ENCODE data around the gene PIAS1. TPM values are rescaled to one million over a fixed set of nuclear protein-coding genes. Genes with fewer than 3 reads are reported as not detected.

The PIAS1 gene
- total RNA-seq, 1 experiment from 2014 or later: 25.9 TPM

DNA sequence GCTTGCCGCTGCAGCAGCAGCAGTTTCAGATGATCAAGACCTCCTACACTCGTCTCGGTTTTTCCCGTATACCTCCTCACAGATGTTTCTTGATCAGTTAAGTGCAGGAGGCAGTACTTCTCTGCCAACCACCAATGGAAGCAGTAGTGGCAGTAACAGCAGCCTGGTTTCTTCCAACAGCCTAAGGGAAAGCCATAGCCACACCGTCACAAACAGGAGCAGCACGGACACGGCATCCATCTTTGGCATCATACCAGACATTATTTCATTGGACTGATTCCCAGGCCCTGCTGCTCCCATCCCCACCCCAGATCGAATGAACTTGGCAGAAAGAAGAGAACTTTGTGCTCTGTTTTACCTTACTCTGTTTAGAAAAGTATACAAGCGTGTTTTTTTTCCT is 133.4 kb downstream of the PIAS1 start:
- H3K4me2 ChIP-seq (ENCODE audit: low read length): no peak overlapping the region
- BruUV-seq (replicated peaks): no TSS peak
- no peaks in the 10 kb centered on the region for H3K79me2 ChIP-seq (ENCODE audit: insufficient read depth, low read length)
- CTCF ChIA-PET: no interaction called here
- no peak overlapping the region for H3K4me3 ChIP-seq (replicated peaks in 1 of 2; ENCODE audit: low read depth in 1 of 2, low read length in 2 of 2)
- H3K9me2 ChIP-seq (ENCODE audit: insufficient read depth): no peaks in the 10 kb centered on the region
- H3K36me3 ChIP-seq (ENCODE audit: control insufficient read depth in 1 of 2, insufficient read depth in 2 of 2, low read length in 2 of 2): peaks cover 19 to 22% of the 10 kb centered on the region in 2 experiments; a peak in 3 of 4 replicates
- no peak overlapping the region for H3K9ac ChIP-seq (ENCODE audit: low read length)
- intact Hi-C loops (cut with micrococcal nuclease): no loop called here
- H2AFZ ChIP-seq (ENCODE audit: low read depth, low read length, poor library complexity, severe bottlenecking): no peak overlapping the region
- RAD21 ChIA-PET (ENCODE audit: low non-redundant PET in 1 of 2, low total read pairs in 2 of 2, uncharacterized antibody in 2 of 2, unreplicated experiment in 2 of 2): no interaction called here
- ATAC-seq: no peak
- no peaks in the 10 kb centered on the region for H3K27me3 ChIP-seq (ENCODE audit: insufficient read depth, low read length)
- TF ChIP-seq ZFX (IDR thresholded peaks at IDR 0.05) (no peak), EGR1 (IDR thresholded peaks at IDR 0.05; ENCODE audit: low read depth) (no peak), FOSL1 (IDR thresholded peaks at IDR 0.05; ENCODE audit: low read depth) (no peak), YY1 (IDR thresholded peaks at IDR 0.05; ENCODE audit: extremely low read depth, insufficient replicate concordance, low read depth, low read length) (no peak)
- TF ChIP-seq, protein P1, sequence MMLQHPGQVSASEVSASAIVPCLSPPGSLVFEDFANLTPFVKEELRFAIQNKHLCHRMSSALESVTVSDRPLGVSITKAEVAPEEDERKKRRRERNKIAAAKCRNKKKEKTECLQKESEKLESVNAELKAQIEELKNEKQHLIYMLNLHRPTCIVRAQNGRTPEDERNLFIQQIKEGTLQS (IDR thresholded peaks at IDR 0.05): no peak
- no peaks in the 10 kb centered on the region for H3K9me3 ChIP-seq (ENCODE audit: control insufficient read depth in 1 of 2, insufficient read depth in 1 of 2, low read depth in 1 of 2, low read length in 2 of 2)
- POLR2A ChIA-PET: no interaction called here
- H4K20me1 ChIP-seq (ENCODE audit: insufficient read depth): 0 out of 2 replicates have a peak, but pooled peaks cover 2% of the 10 kb centered on the region
- H3K27ac ChIP-seq (ENCODE audit: low read depth, low read length): no peak overlapping the region
- DNase-seq (ENCODE audit: low read depth, low spot score): no peak
- no peaks in the 10 kb centered on the region for H3K4me1 ChIP-seq (ENCODE audit: control insufficient read depth in 1 of 2, insufficient read depth in 2 of 2, low read length in 2 of 2)

DNA sequence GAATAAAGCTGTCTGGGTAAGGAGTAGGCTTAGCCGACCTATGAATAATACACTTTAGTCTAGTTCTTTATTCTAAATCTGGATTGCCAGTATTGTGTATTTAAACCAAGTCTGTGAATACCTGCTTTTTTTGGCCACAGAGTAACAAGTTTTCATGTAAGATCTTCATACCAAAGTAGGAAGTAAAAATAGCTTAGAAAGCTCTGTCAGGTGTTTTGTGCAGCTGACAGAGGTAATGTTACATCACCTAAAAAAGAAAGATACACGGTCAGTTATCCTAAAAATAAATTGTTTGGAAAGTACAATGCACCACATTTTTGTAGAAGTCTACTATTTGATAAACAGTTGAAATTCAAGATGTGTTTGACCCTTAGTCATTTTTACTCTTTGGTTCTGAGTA is 134.5 kb downstream of the PIAS1 start:
- BruUV-seq (replicated peaks): no TSS peak
- TF ChIP-seq EZH2phosphoT487 (IDR thresholded peaks at IDR 0.05; ENCODE audit: borderline replicate concordance) (no peak), SIN3A (IDR thresholded peaks at IDR 0.05; ENCODE audit: low read depth) (no peak), CBX3 (IDR thresholded peaks at IDR 0.05; ENCODE audit: low read depth) (no peak), POLR2A (IDR thresholded peaks at IDR 0.05; ENCODE audit: borderline replicate concordance, extremely low read depth, insufficient read depth, insufficient read length) (no peak), SRF (IDR thresholded peaks at IDR 0.05; ENCODE audit: low read depth) (no peak), CEBPB (IDR thresholded peaks at IDR 0.05; ENCODE audit: low read depth) (no peak), EGR1 (IDR thresholded peaks at IDR 0.05; ENCODE audit: low read depth) (no peak)
- TF ChIP-seq, protein P1 (IDR thresholded peaks at IDR 0.05): no peak
- TF ChIP-seq, protein P2, sequence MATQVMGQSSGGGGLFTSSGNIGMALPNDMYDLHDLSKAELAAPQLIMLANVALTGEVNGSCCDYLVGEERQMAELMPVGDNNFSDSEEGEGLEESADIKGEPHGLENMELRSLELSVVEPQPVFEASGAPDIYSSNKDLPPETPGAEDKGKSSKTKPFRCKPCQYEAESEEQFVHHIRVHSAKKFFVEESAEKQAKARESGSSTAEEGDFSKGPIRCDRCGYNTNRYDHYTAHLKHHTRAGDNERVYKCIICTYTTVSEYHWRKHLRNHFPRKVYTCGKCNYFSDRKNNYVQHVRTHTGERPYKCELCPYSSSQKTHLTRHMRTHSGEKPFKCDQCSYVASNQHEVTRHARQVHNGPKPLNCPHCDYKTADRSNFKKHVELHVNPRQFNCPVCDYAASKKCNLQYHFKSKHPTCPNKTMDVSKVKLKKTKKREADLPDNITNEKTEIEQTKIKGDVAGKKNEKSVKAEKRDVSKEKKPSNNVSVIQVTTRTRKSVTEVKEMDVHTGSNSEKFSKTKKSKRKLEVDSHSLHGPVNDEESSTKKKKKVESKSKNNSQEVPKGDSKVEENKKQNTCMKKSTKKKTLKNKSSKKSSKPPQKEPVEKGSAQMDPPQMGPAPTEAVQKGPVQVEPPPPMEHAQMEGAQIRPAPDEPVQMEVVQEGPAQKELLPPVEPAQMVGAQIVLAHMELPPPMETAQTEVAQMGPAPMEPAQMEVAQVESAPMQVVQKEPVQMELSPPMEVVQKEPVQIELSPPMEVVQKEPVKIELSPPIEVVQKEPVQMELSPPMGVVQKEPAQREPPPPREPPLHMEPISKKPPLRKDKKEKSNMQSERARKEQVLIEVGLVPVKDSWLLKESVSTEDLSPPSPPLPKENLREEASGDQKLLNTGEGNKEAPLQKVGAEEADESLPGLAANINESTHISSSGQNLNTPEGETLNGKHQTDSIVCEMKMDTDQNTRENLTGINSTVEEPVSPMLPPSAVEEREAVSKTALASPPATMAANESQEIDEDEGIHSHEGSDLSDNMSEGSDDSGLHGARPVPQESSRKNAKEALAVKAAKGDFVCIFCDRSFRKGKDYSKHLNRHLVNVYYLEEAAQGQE (IDR thresholded peaks at IDR 0.05; ENCODE audit: low read depth): no peak
- TF ChIP-seq, protein P3, sequence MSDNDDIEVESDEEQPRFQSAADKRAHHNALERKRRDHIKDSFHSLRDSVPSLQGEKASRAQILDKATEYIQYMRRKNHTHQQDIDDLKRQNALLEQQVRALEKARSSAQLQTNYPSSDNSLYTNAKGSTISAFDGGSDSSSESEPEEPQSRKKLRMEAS (IDR thresholded peaks at IDR 0.05): no peak
- Histone ChIP-seq H3K79me2 (ENCODE audit: insufficient read depth, low read length) (no peaks in the 10 kb centered on the region), H3K4me2 (ENCODE audit: low read length) (no peak overlapping the region), H3K4me1 (ENCODE audit: control insufficient read depth in 1 of 2, insufficient read depth in 2 of 2, low read length in 2 of 2) (no peaks in the 10 kb centered on the region), H3K4me3 (replicated peaks in 1 of 2; ENCODE audit: low read depth in 1 of 2, low read length in 2 of 2) (no peak overlapping the region), H4K20me1 (ENCODE audit: insufficient read depth) (0 out of 2 replicates have a peak, but pooled peaks cover 2% of the 10 kb centered on the region), H3K9me3 (ENCODE audit: control insufficient read depth in 1 of 2, insufficient read depth in 1 of 2, low read depth in 1 of 2, low read length in 2 of 2) (no peaks in the 10 kb centered on the region), H3K27ac (ENCODE audit: low read depth, low read length) (no peak overlapping the region), H2AFZ (ENCODE audit: low read depth, low read length, poor library complexity, severe bottlenecking) (no peak overlapping the region), H3K27me3 (ENCODE audit: insufficient read depth, low read length) (no peaks in the 10 kb centered on the region), H3K36me3 (ENCODE audit: control insufficient read depth in 1 of 2, insufficient read depth in 2 of 2, low read length in 2 of 2) (peaks cover 20 to 28% of the 10 kb centered on the region in 2 experiments; a peak in 3 of 4 replicates), H3K9me2 (ENCODE audit: insufficient read depth) (no peaks in the 10 kb centered on the region), H3K9ac (ENCODE audit: low read length) (no peak overlapping the region)
- POLR2A ChIA-PET: no interaction called here
- RAD21 ChIA-PET (ENCODE audit: low non-redundant PET in 1 of 2, low total read pairs in 2 of 2, uncharacterized antibody in 2 of 2, unreplicated experiment in 2 of 2): no interaction called here
- CTCF ChIA-PET: no interaction called here
- intact Hi-C loops (cut with micrococcal nuclease): no loop called here
- no peak for ATAC-seq
- no peak for DNase-seq (ENCODE audit: low read depth, low spot score)

All from HCT116 (cell line).